A673 (cell line): Measurements from ENCODE around the gene MRPL33.

Experiments
- CTCF ChIP-seq: fragments of 300-800, 200-600 bp; sonication (generic); conservative IDR thresholded peaks from 2 replicates; pipeline ENCODE4 v1.5.1; 2017; ENCODE audit warnings: low read depth, mild to moderate bottlenecking, antibody characterized with exemption, low read length, moderate library complexity, mixed read lengths
- EZH2 ChIP-seq: fragments of 200-600 bp; sonication (generic); IDR thresholded peaks from 2 replicates; pipeline ENCODE4 v1.6.1; 2017; ENCODE audit warnings: borderline replicate concordance, low read depth, mild to moderate bottlenecking, mixed read lengths, antibody characterized with exemption, low read length; ENCODE audit not compliant: poor library complexity, severe bottlenecking

GRCh38 chr2:27797841-27798240, 26.3 kb downstream of the MRPL33 start:
- TF ChIP-seq CTCF, result no peak
- no peak for TF ChIP-seq EZH2
